Measurements from ENCODE around the gene NGRN. TPM values are rescaled to one million over a fixed set of nuclear protein-coding genes. Genes with fewer than 3 reads are reported as not detected.

The NGRN gene, protein sequence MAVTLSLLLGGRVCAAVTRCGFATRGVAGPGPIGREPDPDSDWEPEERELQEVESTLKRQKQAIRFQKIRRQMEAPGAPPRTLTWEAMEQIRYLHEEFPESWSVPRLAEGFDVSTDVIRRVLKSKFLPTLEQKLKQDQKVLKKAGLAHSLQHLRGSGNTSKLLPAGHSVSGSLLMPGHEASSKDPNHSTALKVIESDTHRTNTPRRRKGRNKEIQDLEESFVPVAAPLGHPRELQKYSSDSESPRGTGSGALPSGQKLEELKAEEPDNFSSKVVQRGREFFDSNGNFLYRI
- 168 TPM for total RNA-seq

DNA sequence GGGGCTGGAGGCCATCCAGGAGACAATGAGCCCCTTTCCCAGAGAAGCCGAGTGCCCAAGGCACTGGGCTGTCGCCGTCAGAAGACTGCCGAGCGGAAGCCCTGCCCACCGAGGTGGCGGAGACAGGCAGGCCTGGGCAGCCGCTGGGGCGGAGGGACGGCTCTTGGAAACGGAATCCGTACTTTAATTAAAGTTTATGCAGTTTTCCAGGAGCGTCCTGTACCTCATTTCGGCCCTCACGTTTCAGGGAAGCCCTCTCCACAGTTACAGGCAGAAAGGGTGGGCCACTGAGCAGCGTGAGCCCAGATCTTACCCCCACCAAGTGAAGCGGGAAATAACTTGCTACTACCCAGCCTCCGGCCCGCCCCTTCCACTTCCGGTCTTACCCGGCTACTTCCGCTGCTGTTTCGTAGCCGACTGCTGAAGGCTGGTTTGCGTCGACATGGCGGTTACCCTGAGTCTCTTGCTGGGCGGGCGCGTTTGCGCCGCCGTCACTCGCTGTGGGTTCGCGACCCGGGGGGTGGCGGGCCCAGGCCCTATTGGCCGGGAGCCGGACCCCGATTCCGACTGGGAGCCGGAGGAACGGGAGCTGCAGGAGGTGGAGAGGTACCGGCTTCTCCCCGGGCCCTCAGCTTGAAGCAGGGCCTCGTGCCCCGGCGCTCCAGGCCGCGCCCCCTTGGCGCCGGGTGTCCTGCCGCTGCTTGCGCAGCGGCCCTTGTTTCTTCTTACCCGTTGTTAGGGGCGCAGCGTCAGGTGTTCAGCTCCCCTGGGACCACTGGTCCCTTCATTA lies at the start of gene NGRN:
NGRN (plus strand) TSS at position 402 of the 790 bp plus-strand sequence; CDS start at position 443, 41 bp downstream.

DNA sequence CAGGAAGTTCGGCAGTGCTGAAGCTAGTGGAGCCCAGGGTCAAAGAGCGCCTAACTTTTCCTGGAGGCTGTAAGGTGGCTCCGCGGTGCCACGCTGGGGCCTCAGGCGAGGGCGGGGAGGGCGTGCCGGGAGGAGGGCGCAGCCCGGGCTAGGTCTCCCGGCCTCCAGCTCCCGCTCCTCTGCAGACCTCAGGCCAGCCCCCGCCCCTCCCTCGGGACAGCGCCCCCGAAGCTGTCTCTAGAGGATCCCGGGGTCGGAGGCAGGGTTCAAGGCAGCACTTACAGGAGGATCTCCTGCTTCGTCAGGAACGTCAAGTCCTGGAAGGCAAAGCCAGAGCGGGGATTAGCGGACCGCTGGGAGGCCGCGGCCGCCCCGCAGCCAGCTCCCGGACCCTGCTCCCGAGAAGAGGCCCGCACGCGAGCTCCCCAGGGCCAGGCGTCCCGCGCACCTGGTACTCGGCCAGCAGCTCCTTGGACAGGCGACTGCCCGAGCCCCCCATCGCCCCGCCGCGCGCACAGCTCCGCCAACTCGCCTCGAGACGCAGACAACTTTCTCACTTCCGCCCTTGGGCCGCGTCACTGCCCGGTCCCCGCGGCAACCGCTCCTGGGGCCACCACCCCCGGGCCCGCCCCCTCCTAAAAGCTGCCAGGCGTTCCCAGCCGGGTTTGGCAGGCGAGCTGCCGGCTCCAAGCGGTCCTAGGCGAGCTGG lies 31.9 kb upstream of the NGRN start, which contains the start of gene CIB1:
CIB1 (minus strand) TSS at position 555 of the 709 bp plus-strand sequence; CDS start at position 499, 56 bp downstream.

DNA sequence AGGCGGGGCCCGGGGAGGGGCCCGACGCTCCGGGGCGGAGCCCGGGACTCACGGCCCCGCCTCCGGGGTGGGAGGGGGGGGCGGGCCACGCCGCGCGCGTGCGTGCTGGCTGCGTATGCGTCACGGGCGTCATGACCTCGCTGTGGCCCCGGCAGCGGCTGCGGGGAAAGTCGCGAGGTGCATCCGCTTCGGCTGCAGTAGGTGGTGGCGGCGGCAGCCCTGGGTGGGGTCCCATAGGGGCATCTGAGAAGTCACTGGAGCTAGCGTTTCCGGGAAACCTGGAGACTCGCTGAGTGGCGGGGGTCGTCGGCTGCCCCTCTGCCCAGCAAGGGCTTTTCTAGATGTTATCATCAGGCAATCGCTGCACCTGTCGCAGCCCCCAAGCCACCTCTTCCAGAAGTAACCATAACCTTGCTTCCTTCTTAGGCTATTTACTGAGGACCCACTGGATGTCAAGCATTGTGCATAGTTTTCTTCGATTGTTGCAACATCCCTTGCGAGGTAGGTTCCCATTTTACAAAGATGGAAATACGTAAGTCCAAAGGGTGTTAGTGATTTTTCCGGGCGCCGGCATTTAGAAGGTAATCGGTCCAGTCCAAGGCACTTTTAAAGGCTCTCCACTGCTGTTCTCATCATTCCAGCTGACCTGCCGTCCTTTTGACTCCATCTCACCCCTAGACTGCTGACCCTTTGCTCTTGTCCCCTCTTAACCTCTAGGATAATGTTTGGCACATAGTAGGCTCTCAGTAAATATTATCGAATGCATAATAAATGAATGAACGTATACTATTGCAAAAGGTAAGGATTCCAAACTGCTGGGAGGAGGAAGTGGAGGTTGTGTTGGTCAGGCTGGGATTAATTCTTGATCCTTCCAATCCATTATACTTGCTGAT lies 31.1 kb upstream of the NGRN start, which contains the start of gene GDPGP1:
GDPGP1 (plus strand) TSS at position 114 of the 893 bp plus-strand sequence. CDS start 6,700 bp downstream, outside the sequence.

DNA sequence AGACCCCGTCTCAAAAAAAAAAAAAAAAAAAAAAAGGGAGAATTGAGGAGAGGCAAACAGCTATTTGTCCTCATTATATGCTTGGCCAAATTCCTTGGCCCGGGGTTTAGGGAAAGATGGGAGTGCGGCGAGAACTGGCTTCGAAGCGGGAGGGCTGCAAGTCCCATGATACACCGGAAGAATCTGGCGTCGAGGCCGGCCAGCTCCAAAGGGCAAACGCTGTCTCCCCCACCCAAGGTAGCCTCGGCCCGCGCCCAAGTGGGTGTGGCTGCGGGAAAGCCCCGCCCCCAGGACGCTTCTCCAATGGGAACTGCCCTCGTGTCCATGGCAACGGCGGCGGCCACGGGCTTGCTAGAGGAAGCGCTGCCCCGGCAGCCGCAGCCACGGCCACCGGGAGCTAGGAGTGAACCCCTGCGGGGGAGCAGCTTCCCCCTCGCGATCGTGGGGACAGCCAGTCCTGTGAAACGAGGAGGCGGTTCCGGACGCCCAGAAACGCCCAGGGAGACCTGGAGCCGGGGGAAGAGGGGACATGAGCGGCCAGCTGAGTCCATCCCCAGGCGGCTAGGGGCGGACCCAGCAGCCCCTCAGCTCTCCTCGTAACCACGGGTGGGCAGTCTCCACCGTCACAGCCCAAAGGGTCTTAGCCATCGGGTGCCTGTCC lies 16.1 kb upstream of the NGRN start, which contains the start of gene TTLL13:
TTLL13 (plus strand) TSS at position 354 of the 661 bp plus-strand sequence. CDS start 1,075 bp downstream, outside the sequence.

Small RNAs within 50 kb of the gene (small RNA-seq; reads per million reads assigned to genes)
- gene AC091167.3 (ENCODE audit: low replicate concordance) (not detected), gene RN7SL736P (ENCODE audit: low replicate concordance) (not detected)

Other genes with a start within 250 kb of the NGRN start
- gene IDH2, start 163.2 kb upstream of the NGRN start, total RNA-seq: 78.9 TPM
- 70.7 TPM for gene SEMA4B, start 64.3 kb upstream of the NGRN start, total RNA-seq
- 4.7 TPM for gene CIB1, start 31.7 kb upstream of the NGRN start, total RNA-seq
- 5.3 TPM for gene GDPGP1, start 31.5 kb upstream of the NGRN start, total RNA-seq
- not detected for gene TTLL13, start 16.1 kb upstream of the NGRN start, total RNA-seq
- gene ZNF774, start 86.6 kb downstream of the NGRN start, total RNA-seq: 11.6 TPM
- 109 TPM for gene IQGAP1, start 122.6 kb downstream of the NGRN start, total RNA-seq

All from parietal lobe (tissue), 2 donors.